ENCODE measurements around the gene TOP2B. TPM values are rescaled to one million over a fixed set of nuclear protein-coding genes. Genes with fewer than 3 reads are reported as not detected.

Gene TOP2B
- total RNA-seq, 1 experiment from 2014 or later: 106 TPM

DNA sequence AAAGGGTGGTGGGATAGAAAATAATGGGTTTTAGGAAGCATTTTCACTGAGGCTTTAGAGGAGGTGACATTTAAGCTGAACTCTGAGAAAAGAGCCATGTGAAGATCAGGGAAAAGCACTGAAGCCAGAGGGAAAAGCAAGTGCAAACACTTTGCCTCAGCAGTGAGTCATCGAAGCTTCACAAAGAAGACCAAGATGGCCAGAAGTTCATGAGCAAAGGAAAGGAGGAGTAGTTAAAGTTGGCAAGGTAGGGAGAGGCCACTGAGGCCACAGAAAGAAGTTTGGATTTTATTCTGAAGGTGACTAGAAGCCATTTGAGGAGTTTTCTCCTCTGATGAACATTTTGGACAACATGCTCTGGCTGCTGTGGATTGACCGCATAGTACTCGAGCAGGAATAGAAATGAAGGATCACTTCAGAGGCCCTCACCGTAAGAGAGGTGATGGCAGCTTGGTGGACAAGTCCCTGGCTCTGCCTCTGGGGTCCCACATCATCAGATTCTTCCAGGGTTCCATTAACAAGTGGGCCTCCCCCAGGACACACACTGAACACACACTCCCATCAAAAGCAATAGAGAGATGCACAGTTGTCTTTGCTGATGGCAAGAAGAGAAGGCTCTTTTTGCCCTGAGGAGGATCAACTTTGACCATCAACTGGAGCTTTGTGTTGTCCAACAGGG lies 75.5 kb downstream of the TOP2B start:
- no peaks in the 10 kb centered on the region for H3K27me3 ChIP-seq (ENCODE audit: insufficient read depth, low read depth)
- H4K20me1 ChIP-seq (ENCODE audit: insufficient read depth): no peaks in the 10 kb centered on the region
- TF ChIP-seq, protein P1, sequence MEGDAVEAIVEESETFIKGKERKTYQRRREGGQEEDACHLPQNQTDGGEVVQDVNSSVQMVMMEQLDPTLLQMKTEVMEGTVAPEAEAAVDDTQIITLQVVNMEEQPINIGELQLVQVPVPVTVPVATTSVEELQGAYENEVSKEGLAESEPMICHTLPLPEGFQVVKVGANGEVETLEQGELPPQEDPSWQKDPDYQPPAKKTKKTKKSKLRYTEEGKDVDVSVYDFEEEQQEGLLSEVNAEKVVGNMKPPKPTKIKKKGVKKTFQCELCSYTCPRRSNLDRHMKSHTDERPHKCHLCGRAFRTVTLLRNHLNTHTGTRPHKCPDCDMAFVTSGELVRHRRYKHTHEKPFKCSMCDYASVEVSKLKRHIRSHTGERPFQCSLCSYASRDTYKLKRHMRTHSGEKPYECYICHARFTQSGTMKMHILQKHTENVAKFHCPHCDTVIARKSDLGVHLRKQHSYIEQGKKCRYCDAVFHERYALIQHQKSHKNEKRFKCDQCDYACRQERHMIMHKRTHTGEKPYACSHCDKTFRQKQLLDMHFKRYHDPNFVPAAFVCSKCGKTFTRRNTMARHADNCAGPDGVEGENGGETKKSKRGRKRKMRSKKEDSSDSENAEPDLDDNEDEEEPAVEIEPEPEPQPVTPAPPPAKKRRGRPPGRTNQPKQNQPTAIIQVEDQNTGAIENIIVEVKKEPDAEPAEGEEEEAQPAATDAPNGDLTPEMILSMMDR (conservative IDR thresholded peaks at IDR 0.05): no peak
- TF ChIP-seq EZH2 (IDR thresholded peaks at IDR 0.05; ENCODE audit: low read depth): no peak
- H3K4me1 ChIP-seq (replicated peaks; ENCODE audit: insufficient read depth): peaks cover 13% of the 10 kb centered on the region
- DNase-seq: no peak
- ChIA-PET POLR2A (ENCODE audit: unreplicated experiment) (no interaction called here), CTCF (no interaction called here)
- BruUV-seq (replicated peaks): no TSS peak
- no peak overlapping the region for H2AFZ ChIP-seq
- H3K79me2 ChIP-seq (ENCODE audit: low read depth): no peaks in the 10 kb centered on the region
- H3K9me2 ChIP-seq (ENCODE audit: insufficient read depth): no peaks in the 10 kb centered on the region
- H3K27ac ChIP-seq: no peak overlapping the region
- H3K4me2 ChIP-seq: no peak overlapping the region
- no peak overlapping the region for H3K4me3 ChIP-seq
- H3K36me3 ChIP-seq (ENCODE audit: low read depth): no peaks in the 10 kb centered on the region
- intact Hi-C loops (cut with micrococcal nuclease; ENCODE audit: unreplicated experiment): no loop called here
- H3F3A ChIP-seq (ENCODE audit: insufficient read depth, low read depth): no peaks in the 10 kb centered on the region
- no peaks in the 10 kb centered on the region for H3K9me3 ChIP-seq (ENCODE audit: insufficient read depth, low read depth)

DNA sequence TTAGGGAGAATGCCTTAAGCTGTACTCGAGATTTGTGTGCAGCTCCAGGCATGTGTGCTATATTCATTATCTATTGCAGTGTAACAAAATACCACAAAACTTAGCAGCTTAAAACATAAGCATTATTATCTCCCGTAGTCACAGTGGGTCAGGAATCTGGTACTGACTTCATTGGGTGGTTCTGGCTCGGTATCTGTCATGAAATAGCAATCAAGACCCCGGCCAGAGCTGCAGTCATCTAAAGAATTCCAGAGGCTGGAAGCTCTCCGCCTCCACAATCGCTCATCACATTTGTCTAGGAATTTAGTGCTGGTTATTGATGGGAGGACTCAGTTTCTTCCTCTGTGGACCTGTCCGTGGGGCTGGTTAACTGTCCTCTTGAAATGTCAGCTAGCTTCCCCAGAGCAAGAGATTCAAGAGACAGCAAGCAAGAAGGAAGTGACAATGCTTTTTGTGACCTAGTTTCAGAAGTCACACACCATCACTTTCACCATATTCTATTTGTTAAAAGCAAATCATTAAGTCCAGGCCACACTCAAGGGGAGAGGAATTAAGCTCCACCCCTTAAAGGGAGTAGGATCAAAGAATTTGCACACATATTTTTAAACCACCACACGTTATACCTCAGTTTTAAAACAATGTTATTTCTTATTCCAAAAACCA lies 76.1 kb downstream of the TOP2B start:
- Histone ChIP-seq H3K4me2 (no peak overlapping the region), H3K36me3 (ENCODE audit: low read depth) (no peaks in the 10 kb centered on the region), H3K79me2 (ENCODE audit: low read depth) (no peaks in the 10 kb centered on the region), H3K27me3 (ENCODE audit: insufficient read depth, low read depth) (no peaks in the 10 kb centered on the region), H3K9me3 (ENCODE audit: insufficient read depth, low read depth) (no peaks in the 10 kb centered on the region), H3K4me1 (replicated peaks; ENCODE audit: insufficient read depth) (peaks cover 13% of the 10 kb centered on the region), H3K9me2 (ENCODE audit: insufficient read depth) (no peaks in the 10 kb centered on the region), H3F3A (ENCODE audit: insufficient read depth, low read depth) (no peaks in the 10 kb centered on the region), H2AFZ (no peak overlapping the region), H4K20me1 (ENCODE audit: insufficient read depth) (no peaks in the 10 kb centered on the region), H3K4me3 (no peak overlapping the region), H3K27ac (no peak overlapping the region)
- ChIA-PET POLR2A (ENCODE audit: unreplicated experiment) (no interaction called here), CTCF (no interaction called here)
- TF ChIP-seq EZH2 (IDR thresholded peaks at IDR 0.05; ENCODE audit: low read depth): no peak
- intact Hi-C loops (cut with micrococcal nuclease; ENCODE audit: unreplicated experiment): no loop called here
- BruUV-seq (replicated peaks): no TSS peak
- DNase-seq: no peak

DNA sequence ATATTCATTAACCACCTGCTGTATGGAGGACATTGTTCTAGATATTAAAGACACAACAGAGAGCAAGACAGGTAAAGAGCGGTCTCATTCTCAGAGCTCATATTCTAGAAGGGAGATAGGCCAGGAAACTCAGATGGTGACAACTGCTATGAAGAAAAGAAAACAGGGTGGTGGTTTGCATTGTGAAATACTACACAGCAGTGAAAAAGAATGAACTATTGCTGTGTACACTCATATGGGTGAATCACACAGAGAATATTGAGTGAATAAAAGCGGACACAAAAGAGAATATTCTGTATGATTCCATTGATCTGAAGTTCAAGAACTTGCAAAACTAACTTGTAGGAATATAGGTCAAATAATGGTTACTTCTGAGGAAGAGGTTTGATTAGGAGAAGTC lies 76.7 kb downstream of the TOP2B start:
- H3K4me1 ChIP-seq (replicated peaks; ENCODE audit: insufficient read depth): peaks cover 12% of the 10 kb centered on the region
- H2AFZ ChIP-seq: no peak overlapping the region
- no peak for DNase-seq
- POLR2A ChIA-PET (ENCODE audit: unreplicated experiment): no interaction called here
- TF ChIP-seq EZH2 (IDR thresholded peaks at IDR 0.05; ENCODE audit: low read depth): no peak
- TF ChIP-seq, protein P1 (conservative IDR thresholded peaks at IDR 0.05): no peak
- intact Hi-C loops (cut with micrococcal nuclease; ENCODE audit: unreplicated experiment): no loop called here
- H3K4me2 ChIP-seq: no peak overlapping the region
- BruUV-seq (replicated peaks): no TSS peak
- H3K79me2 ChIP-seq (ENCODE audit: low read depth): no peaks in the 10 kb centered on the region
- no peak overlapping the region for H3K4me3 ChIP-seq
- CTCF ChIA-PET: no interaction called here
- H3K27ac ChIP-seq: no peak overlapping the region
- H3K27me3 ChIP-seq (ENCODE audit: insufficient read depth, low read depth): no peaks in the 10 kb centered on the region
- H3K9me2 ChIP-seq (ENCODE audit: insufficient read depth): no peaks in the 10 kb centered on the region
- H4K20me1 ChIP-seq (ENCODE audit: insufficient read depth): no peaks in the 10 kb centered on the region
- H3K9me3 ChIP-seq (ENCODE audit: insufficient read depth, low read depth): no peaks in the 10 kb centered on the region
- H3K36me3 ChIP-seq (ENCODE audit: low read depth): no peaks in the 10 kb centered on the region
- H3F3A ChIP-seq (ENCODE audit: insufficient read depth, low read depth): no peaks in the 10 kb centered on the region
